HCT116 (cell line): ENCODE data around the gene CDYL. TPM values are rescaled to one million over a fixed set of nuclear protein-coding genes. Genes with fewer than 3 reads are reported as not detected.

Experiments used
- ATAC-seq: fragments of 200-7000 bp; cut with Tn5 transposase; 2 replicates; pipeline ENCODE4 v1.9.1; 2020; ENCODE audit warnings: mild to moderate bottlenecking, moderate library complexity
- BruUV-seq: library from RNA; stranded (reverse); fragments of 400-500 nt; replicated peaks from 2 replicates; lab custom pipeline; 2021; lab: Mats Ljungman, UMichigan
- CTCF ChIA-PET: fragments of 300-600 bp; sonication (Branson Sonifier 250); formaldehyde crosslinking; loops from one replicate; lab custom pipeline; 2021; ENCODE audit warnings: antibody characterized with exemption; lab: Charles Lee
- POLR2A ChIA-PET: fragments of 300-600, 350-600 bp; sonication (Branson Sonifier 250); formaldehyde crosslinking; loops from one replicate; lab custom pipeline; 2021; ENCODE audit warnings: antibody characterized with exemption; lab: Charles Lee
- RAD21 ChIA-PET, 2 experiments: fragments of 300-600 bp; sonication (Branson Sonifier 250); formaldehyde crosslinking; loops; one replicate each; lab custom pipeline; 2023; ENCODE audit warnings: low total read pairs in 2 of 2; ENCODE audit not compliant: uncharacterized antibody in 2 of 2, unreplicated experiment in 2 of 2, low non-redundant PET in 1 of 2; lab: Charles Lee
- DNase-seq: peaks from one replicate; pipeline ENCODE4 v3.0.0-alpha.2; 2010; ENCODE audit warnings: low read depth, low spot score
- H2AFZ ChIP-seq: fragments of 200-600 bp; shearing (Covaris generic), sonication (generic); 2 replicates; pipeline ENCODE4 v1.6.1; 2017; ENCODE audit warnings: low read depth, mixed run types, mixed read lengths, antibody characterized with exemption, low read length; ENCODE audit not compliant: poor library complexity, severe bottlenecking
- H3K27ac ChIP-seq: 2 replicates; pipeline ENCODE4 v1.5.1; 2012; ENCODE audit warnings: low read depth, low read length
- H3K27me3 ChIP-seq: fragments of 200-600 bp; sonication (generic); 2 replicates; pipeline ENCODE4 v1.6.1; 2016; ENCODE audit warnings: mixed run types, low read length, mixed read lengths; ENCODE audit not compliant: insufficient read depth
- H3K36me3 ChIP-seq, 2 experiments: fragments of 200-500 bp in 1 of 2; fragments of 200-600 bp in 1 of 2; sonication (Bioruptor generic) in 1 of 2; sonication (generic) in 1 of 2; 2 replicates each; pipeline versions ENCODE4 v1.5.1 to v1.6.1; 2014 to 2016; ENCODE audit warnings: low read length in 2 of 2, inconsistent platforms in 1 of 2, mixed read lengths in 1 of 2, mixed run types in 1 of 2; ENCODE audit not compliant: insufficient read depth in 2 of 2, control insufficient read depth in 1 of 2
- H3K4me1 ChIP-seq, 2 experiments: fragments of 200-600 bp in 1 of 2; sonication (generic) in 1 of 2; 2 replicates each; pipeline versions ENCODE4 v1.5.1 to v1.6.1; 2012 to 2017; ENCODE audit warnings: low read length in 2 of 2, inconsistent platforms in 1 of 2, mild to moderate bottlenecking in 1 of 2, mixed read lengths in 1 of 2, mixed run types in 1 of 2, moderate library complexity in 1 of 2; ENCODE audit not compliant: insufficient read depth in 2 of 2, control insufficient read depth in 1 of 2
- H3K4me2 ChIP-seq: fragments of 200-600 bp; sonication (generic); 2 replicates; pipeline ENCODE4 v1.6.1; 2017; ENCODE audit warnings: mixed run types, low read length, mixed read lengths
- H3K4me3 ChIP-seq, 2 experiments: fragments of 200-600 bp in 1 of 2; sonication (generic) in 1 of 2; replicated peaks in 1 of 2; 2 replicates each; pipeline ENCODE4 v1.5.1; 2011 to 2016; ENCODE audit warnings: low read length in 2 of 2, control low read depth in 1 of 2, low read depth in 1 of 2, mild to moderate bottlenecking in 1 of 2, mixed read lengths in 1 of 2, mixed run types in 1 of 2
- H3K79me2 ChIP-seq: fragments of 200-600 bp; sonication (generic); 2 replicates; pipeline ENCODE4 v1.6.1; 2017; ENCODE audit warnings: mild to moderate bottlenecking, mixed run types, low read length, moderate library complexity, mixed read lengths; ENCODE audit not compliant: insufficient read depth
- H3K9ac ChIP-seq: fragments of 200-600 bp; sonication (generic); 2 replicates; pipeline ENCODE4 v1.6.1; 2016; ENCODE audit warnings: low read length, mixed read lengths
- H3K9me2 ChIP-seq: fragments of 200-600 bp; sonication (generic), shearing (Covaris generic); 2 replicates; pipeline ENCODE4 v1.6.1; 2017; ENCODE audit warnings: mixed run types, mild to moderate bottlenecking, moderate library complexity; ENCODE audit not compliant: insufficient read depth
- H3K9me3 ChIP-seq, 2 experiments: fragments of 200-500 bp in 1 of 2; fragments of 200-600 bp in 1 of 2; sonication (Bioruptor generic) in 1 of 2; sonication (generic) in 1 of 2; 2 replicates each; pipeline ENCODE4 v1.6.1; 2014 to 2017; ENCODE audit warnings: low read length in 2 of 2, mixed read lengths in 2 of 2, inconsistent platforms in 1 of 2, low read depth in 1 of 2, mild to moderate bottlenecking in 1 of 2, mixed run types in 1 of 2, moderate library complexity in 1 of 2; ENCODE audit not compliant: control insufficient read depth in 1 of 2, insufficient read depth in 1 of 2
- H4K20me1 ChIP-seq: fragments of 200-600 bp; sonication (generic), shearing (Covaris generic); 2 replicates; pipeline ENCODE4 v1.6.1; 2017; ENCODE audit warnings: mixed run types, mild to moderate bottlenecking, moderate library complexity; ENCODE audit not compliant: insufficient read depth
- CBX3 ChIP-seq: IDR thresholded peaks from 2 replicates; pipeline ENCODE4 v1.6.1; 2012; ENCODE audit warnings: low read depth
- EZH2 ChIP-seq: fragments of 200-600 bp; sonication (generic); IDR thresholded peaks from 2 replicates; pipeline ENCODE4 v1.6.1; 2017; ENCODE audit warnings: antibody characterized with exemption, mixed run types
- POLR2A ChIP-seq: IDR thresholded peaks from 2 replicates; pipeline ENCODE4 v1.7.0; 2011; ENCODE audit warnings: borderline replicate concordance; ENCODE audit not compliant: insufficient read depth, insufficient read length; ENCODE audit errors: extremely low read depth
- SIN3A ChIP-seq: IDR thresholded peaks from 2 replicates; pipeline ENCODE4 v1.6.1; 2012; ENCODE audit warnings: low read depth
- SP1 ChIP-seq: IDR thresholded peaks from 2 replicates; pipeline ENCODE4 v1.6.1; 2012; ENCODE audit warnings: low read depth
- YY1 ChIP-seq: IDR thresholded peaks from 2 replicates; pipeline ENCODE4 v1.6.1; 2011; ENCODE audit warnings: low read length, low read depth, moderate library complexity, mild to moderate bottlenecking; ENCODE audit not compliant: insufficient replicate concordance; ENCODE audit errors: extremely low read depth
- ZNF274 ChIP-seq: fragments of 200-500 bp; sonication (Bioruptor generic); IDR thresholded peaks from 2 replicates; pipeline ENCODE4 v1.6.1; 2014; ENCODE audit warnings: mild to moderate bottlenecking, low read depth, low read length, inconsistent platforms
- intact Hi-C: fragments of 100-400 bp; cut with micrococcal nuclease; formaldehyde crosslinking; loops from 2 replicates; pipeline ENCODE4 v1.10.0; 2022
- total RNA-seq: library from RNA; stranded (reverse); gene quantifications from one replicate; pipeline ENCODE4 v1.2.1, GENCODE V29; 2021; ENCODE audit not compliant: unreplicated experiment
- TF ChIP-seq, protein P1 (sequence below): IDR thresholded peaks from 2 replicates; pipeline ENCODE4 v1.6.1; 2012
- TF ChIP-seq, protein P2 (sequence below): IDR thresholded peaks from 2 replicates; pipeline ENCODE4 v1.6.1; 2012
- TF ChIP-seq, protein P3 (sequence below): IDR thresholded peaks from 2 replicates; pipeline ENCODE4 v1.6.1; 2012; ENCODE audit warnings: low read depth

Gene CDYL
- total RNA-seq, 1 experiment from 2014 or later, result 42.6 TPM

DNA sequence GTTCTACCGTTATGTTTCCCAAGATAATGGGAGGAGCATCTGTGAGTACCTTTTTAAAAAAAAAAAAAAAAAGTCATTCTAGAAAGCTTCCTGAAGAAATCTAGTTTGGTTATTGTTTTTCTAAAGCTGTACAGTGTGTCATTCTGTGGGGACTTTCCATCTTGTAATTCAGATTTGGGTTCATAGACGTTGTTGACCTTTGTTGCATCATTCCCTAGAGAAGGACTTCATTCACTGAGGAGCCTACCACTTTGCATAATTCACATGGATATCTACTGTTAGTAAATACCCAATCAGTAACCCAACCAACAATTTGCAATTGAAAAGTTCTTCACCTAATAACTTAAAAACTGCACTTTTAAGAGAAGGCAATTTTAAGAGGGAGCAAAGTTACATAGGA lies 167.5 kb downstream of the CDYL start:
- Histone ChIP-seq H3K79me2 (0 out of 2 replicates have a peak, but pooled peaks cover 4% of the 10 kb centered on the region), H3K9ac (no peak overlapping the region), H3K4me1 (peaks cover 27 to 30% of the 10 kb centered on the region in 2 experiments), H4K20me1 (peaks cover 10% of the 10 kb centered on the region; the same call in 1 of the 2 replicates), H3K27ac (no peak overlapping the region), H3K36me3 (peaks cover 0 to 7% of the 10 kb centered on the region in 2 experiments; a peak in 2 of 4 replicates), H3K27me3 (no peaks in the 10 kb centered on the region), H3K9me2 (no peaks in the 10 kb centered on the region), H3K9me3 (no peaks in the 10 kb centered on the region), H3K4me3 (no peak overlapping the region), H3K4me2 (no peak overlapping the region), H2AFZ (no peak overlapping the region)
- no TSS peak for BruUV-seq
- TF ChIP-seq ZNF274 (no peak), SIN3A (no peak), POLR2A (no peak), CBX3 (no peak), EZH2 (no peak), SP1 (no peak), YY1 (no peak)
- TF ChIP-seq, protein P1, sequence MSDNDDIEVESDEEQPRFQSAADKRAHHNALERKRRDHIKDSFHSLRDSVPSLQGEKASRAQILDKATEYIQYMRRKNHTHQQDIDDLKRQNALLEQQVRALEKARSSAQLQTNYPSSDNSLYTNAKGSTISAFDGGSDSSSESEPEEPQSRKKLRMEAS, result no peak
- TF ChIP-seq, protein P2, sequence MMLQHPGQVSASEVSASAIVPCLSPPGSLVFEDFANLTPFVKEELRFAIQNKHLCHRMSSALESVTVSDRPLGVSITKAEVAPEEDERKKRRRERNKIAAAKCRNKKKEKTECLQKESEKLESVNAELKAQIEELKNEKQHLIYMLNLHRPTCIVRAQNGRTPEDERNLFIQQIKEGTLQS, result no peak
- TF ChIP-seq, protein P3, sequence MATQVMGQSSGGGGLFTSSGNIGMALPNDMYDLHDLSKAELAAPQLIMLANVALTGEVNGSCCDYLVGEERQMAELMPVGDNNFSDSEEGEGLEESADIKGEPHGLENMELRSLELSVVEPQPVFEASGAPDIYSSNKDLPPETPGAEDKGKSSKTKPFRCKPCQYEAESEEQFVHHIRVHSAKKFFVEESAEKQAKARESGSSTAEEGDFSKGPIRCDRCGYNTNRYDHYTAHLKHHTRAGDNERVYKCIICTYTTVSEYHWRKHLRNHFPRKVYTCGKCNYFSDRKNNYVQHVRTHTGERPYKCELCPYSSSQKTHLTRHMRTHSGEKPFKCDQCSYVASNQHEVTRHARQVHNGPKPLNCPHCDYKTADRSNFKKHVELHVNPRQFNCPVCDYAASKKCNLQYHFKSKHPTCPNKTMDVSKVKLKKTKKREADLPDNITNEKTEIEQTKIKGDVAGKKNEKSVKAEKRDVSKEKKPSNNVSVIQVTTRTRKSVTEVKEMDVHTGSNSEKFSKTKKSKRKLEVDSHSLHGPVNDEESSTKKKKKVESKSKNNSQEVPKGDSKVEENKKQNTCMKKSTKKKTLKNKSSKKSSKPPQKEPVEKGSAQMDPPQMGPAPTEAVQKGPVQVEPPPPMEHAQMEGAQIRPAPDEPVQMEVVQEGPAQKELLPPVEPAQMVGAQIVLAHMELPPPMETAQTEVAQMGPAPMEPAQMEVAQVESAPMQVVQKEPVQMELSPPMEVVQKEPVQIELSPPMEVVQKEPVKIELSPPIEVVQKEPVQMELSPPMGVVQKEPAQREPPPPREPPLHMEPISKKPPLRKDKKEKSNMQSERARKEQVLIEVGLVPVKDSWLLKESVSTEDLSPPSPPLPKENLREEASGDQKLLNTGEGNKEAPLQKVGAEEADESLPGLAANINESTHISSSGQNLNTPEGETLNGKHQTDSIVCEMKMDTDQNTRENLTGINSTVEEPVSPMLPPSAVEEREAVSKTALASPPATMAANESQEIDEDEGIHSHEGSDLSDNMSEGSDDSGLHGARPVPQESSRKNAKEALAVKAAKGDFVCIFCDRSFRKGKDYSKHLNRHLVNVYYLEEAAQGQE, result no peak
- ChIA-PET RAD21 (no interaction called here), POLR2A (no interaction called here), CTCF (no interaction called here)
- intact Hi-C loops, result no loop called here
- no peak for ATAC-seq
- DNase-seq, result no peak
